GM13976 (cell line): ENCODE measurements around the gene DYRK2.

Experiments used
- DNase-seq: peaks from one replicate; pipeline ENCODE4 v3.0.0; 2012; ENCODE audit warnings: low spot score
- CTCF ChIP-seq: IDR thresholded peaks from 2 replicates; pipeline ENCODE4 v1.5.1; 2012; ENCODE audit warnings: borderline replicate concordance, mild to moderate bottlenecking; ENCODE audit not compliant: insufficient read depth; ENCODE audit errors: extremely low read depth, missing control alignments, control extremely low read depth
- in situ Hi-C: fragments of 300-500 bp; cut with MboI; formaldehyde crosslinking; loops from one replicate; pipeline ENCODE4 v1.12.0; 2022; ENCODE audit warnings: low sequenced_read_pairs, mixed read lengths, inconsistent platforms; ENCODE audit not compliant: unreplicated experiment

DYRK2 gene

GRCh38 chr12:67647799-67648520 is 585 bp upstream of the DYRK2 start:
- TF ChIP-seq CTCF: no peak
- peak; percentile 66 for DNase-seq
- in situ Hi-C loops: no loop called here

- no peak for TF ChIP-seq CTCF
- no peak for DNase-seq
- in situ Hi-C loops: no loop called here
These were observed 670 bp downstream of the DYRK2 start for GRCh38 chr12:67649261-67649569.

GRCh38 chr12:67649570-67650387 is 1.2 kb downstream of the DYRK2 start:
- DNase-seq: peak; percentile 66
- in situ Hi-C loops: no loop called here
- no peak for TF ChIP-seq CTCF

GRCh38 chr12:67650388-67651131 is 2.0 kb downstream of the DYRK2 start:
- in situ Hi-C loops: no loop called here
- no peak for TF ChIP-seq CTCF
- peak; percentile 49 for DNase-seq

GRCh38 chr12:67651132-67651695 is 2.7 kb downstream of the DYRK2 start:
- TF ChIP-seq CTCF: no peak
- peak; percentile 42 for DNase-seq
- in situ Hi-C loops: no loop called here

GRCh38 chr12:67655829-67656228 is 7.3 kb downstream of the DYRK2 start:
- in situ Hi-C loops: no loop called here
- no peak for DNase-seq
- TF ChIP-seq CTCF: no peak
